Measurements from ENCODE around the gene DYNLT5.

The DYNLT5 gene

GRCh38 chr1:66770240-66770639 lies 18.0 kb downstream of the DYNLT5 start:
- DNase-seq (ENCODE audit: extremely low spot score), result no peak
- ChIA-PET CTCF (no interaction called here), POLR2A (no interaction called here)
- TF ChIP-seq, protein P1, sequence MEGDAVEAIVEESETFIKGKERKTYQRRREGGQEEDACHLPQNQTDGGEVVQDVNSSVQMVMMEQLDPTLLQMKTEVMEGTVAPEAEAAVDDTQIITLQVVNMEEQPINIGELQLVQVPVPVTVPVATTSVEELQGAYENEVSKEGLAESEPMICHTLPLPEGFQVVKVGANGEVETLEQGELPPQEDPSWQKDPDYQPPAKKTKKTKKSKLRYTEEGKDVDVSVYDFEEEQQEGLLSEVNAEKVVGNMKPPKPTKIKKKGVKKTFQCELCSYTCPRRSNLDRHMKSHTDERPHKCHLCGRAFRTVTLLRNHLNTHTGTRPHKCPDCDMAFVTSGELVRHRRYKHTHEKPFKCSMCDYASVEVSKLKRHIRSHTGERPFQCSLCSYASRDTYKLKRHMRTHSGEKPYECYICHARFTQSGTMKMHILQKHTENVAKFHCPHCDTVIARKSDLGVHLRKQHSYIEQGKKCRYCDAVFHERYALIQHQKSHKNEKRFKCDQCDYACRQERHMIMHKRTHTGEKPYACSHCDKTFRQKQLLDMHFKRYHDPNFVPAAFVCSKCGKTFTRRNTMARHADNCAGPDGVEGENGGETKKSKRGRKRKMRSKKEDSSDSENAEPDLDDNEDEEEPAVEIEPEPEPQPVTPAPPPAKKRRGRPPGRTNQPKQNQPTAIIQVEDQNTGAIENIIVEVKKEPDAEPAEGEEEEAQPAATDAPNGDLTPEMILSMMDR (IDR thresholded peaks at IDR 0.05; ENCODE audit: control extremely low read depth, extremely low read depth, low read depth, missing control alignments), result no peak

DNA sequence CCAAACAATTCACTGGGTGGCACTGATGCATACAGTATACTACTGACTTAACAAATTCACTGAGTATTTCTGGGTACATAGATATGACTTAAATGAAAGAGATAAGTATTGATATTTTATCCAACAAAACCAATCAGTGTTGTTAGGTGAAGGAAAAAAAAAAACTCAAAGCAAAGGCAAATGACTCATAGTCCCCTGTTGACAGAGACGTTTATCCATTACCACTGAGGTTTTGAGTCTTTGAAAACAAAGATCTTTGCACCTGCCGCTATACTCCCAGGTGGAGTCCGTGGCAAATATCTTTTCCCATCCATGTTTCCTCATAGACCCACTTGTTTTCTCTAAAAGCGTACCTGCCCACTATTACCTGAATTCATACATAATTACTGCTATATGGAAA lies 18.4 kb downstream of the DYNLT5 start:
- TF ChIP-seq, protein P1 (IDR thresholded peaks at IDR 0.05; ENCODE audit: control extremely low read depth, extremely low read depth, low read depth, missing control alignments), result no peak
- DNase-seq (ENCODE audit: extremely low spot score), result no peak
- ChIA-PET POLR2A (no interaction called here), CTCF (interaction anchor here (0.9 to 1.6 kb wide), 2 partner anchors 8 to 13 kb away, joined by 3 to 5 read pairs; no protein-coding TSS in a partner anchor)

GRCh38 chr1:66773227-66773626 lies 21.0 kb downstream of the DYNLT5 start:
- POLR2A ChIA-PET, result no interaction called here
- no peak for DNase-seq (ENCODE audit: extremely low spot score)
- CTCF ChIA-PET, result no interaction called here
- TF ChIP-seq, protein P1 (IDR thresholded peaks at IDR 0.05; ENCODE audit: control extremely low read depth, extremely low read depth, low read depth, missing control alignments), result no peak

DNA sequence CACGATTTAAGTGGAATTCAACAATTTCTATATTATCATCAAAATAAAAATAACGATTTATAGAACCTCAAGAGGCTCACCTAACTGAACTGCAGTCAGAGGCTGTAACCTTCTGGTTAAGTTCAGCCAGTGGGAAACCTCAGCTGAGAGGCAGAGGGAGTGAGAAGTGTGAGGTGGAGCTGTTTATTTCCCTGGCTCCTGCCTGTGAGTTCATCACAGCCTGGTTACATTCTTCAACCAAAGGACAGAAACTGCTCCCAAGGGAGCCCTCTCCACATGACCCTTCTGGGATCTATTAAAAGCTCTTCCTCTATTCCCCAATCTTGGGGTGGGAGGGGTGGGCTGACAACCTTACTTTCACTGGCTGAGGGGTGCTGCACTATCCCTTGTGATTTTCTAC lies 22.2 kb downstream of the DYNLT5 start:
- TF ChIP-seq, protein P1 (IDR thresholded peaks at IDR 0.05; ENCODE audit: control extremely low read depth, extremely low read depth, low read depth, missing control alignments), result no peak
- POLR2A ChIA-PET, result no interaction called here
- CTCF ChIA-PET, result interaction anchor here (1.0 to 1.5 kb wide), 4 partner anchors 9 to 726 kb away, joined by 3 to 4 read pairs (median 3); no protein-coding TSS in a partner anchor
- no peak for DNase-seq (ENCODE audit: extremely low spot score)

- TF ChIP-seq, protein P1 (IDR thresholded peaks at IDR 0.05; ENCODE audit: control extremely low read depth, extremely low read depth, low read depth, missing control alignments), result no peak
- ChIA-PET POLR2A (no interaction called here), CTCF (interaction anchor here (1.2 kb wide), 1 partner anchor 10 kb away, joined by 4 read pairs; no protein-coding TSS in a partner anchor)
- no peak for DNase-seq (ENCODE audit: extremely low spot score)
Measured at GRCh38 chr1:66775646-66776045, 23.4 kb downstream of the DYNLT5 start.

DNA sequence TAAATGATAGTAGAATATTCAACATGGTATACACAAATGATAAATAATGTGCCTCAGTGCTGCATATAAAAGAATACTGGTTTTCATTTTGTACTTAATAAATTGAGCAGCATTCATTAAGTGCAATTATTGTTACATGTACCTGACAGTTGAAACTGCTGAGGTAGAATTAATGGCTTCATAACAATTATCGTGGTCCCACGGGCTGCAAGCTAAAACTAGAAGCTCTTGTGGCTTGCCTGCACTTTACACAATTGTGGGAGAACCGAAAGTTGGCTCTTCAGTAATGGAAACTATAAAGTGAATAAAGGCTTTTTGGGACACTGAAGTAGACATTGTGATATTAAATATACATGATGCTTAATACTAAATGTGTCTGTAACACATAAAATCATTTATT lies 25.6 kb downstream of the DYNLT5 start:
- no peak for DNase-seq (ENCODE audit: extremely low spot score)
- ChIA-PET CTCF (interaction anchor here (0.9 to 1.5 kb wide), 3 partner anchors 12 to 52 kb away, joined by 3 to 7 read pairs (median 3); no protein-coding TSS in a partner anchor), POLR2A (no interaction called here)
- TF ChIP-seq, protein P1 (IDR thresholded peaks at IDR 0.05; ENCODE audit: control extremely low read depth, extremely low read depth, low read depth, missing control alignments), result no peak

Measured in GM10248 (cell line).